ENCODE results near the gene RABEP1.

- no peak for TF ChIP-seq POLR2A (IDR thresholded peaks at IDR 0.05)
- TF ChIP-seq CTCF (IDR thresholded peaks at IDR 0.05), result no peak
These were observed 73.5 kb downstream of the RABEP1 start for GRCh38 chr17:5355421-5356129.

All from adrenal gland (tissue), 5 donors.